RPMI7951 (cell line): ENCODE data around the gene EPN1. TPM values are rescaled to one million over a fixed set of nuclear protein-coding genes. Genes with fewer than 3 reads are reported as not detected.
"Not testable (repeated sequence)": the region's sequence is repeated elsewhere in the genome, so short reads cannot be mapped to it uniquely, and the experiment has no call there.

Source experiments
- DNase-seq: peaks from one replicate; pipeline ENCODE4 v3.0.0-alpha.2; 2012; ENCODE audit warnings: low read depth
- total RNA-seq: library from RNA; depleted of rRNA; stranded (reverse); fragments of >200 nt; shearing (Covaris generic); gene quantifications from 2 replicates; pipeline ENCODE4 v1.2.3, GENCODE V29; 2014

Gene EPN1
- total RNA-seq, 1 experiment from 2014 or later = 26.0 TPM

DNA sequence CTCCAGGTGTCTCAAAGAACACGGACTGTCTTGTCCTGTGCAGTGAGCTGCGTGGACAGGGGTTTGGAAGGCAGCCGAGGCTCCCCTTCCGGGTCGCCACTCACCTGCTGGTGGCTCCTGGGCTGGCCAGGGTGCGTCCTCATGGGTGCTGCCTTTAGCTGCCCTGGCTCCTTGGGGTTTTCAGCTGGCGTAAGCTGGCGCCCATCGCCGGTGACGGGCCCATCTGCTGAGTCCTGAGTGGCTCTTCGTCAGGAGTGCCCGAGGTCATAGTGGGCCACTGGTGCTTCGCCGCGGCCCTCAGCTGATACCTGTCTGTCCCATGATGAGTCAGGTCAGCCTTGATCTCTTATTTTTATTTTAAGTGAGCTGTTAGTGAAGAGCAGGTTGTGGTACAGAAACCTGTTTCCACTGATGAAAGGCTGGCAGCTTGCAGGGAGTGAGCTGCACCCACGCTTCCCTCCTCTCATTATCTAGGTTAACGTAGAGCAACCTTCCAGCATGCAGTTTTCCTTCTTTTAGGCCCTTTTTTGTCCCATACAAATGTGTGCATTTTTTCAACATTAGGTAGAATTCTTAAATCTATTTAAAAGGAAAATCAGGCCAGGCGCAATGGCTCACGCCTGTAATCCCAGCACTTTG lies 18.4 kb downstream of the EPN1 start:
- no peak for DNase-seq

DNA sequence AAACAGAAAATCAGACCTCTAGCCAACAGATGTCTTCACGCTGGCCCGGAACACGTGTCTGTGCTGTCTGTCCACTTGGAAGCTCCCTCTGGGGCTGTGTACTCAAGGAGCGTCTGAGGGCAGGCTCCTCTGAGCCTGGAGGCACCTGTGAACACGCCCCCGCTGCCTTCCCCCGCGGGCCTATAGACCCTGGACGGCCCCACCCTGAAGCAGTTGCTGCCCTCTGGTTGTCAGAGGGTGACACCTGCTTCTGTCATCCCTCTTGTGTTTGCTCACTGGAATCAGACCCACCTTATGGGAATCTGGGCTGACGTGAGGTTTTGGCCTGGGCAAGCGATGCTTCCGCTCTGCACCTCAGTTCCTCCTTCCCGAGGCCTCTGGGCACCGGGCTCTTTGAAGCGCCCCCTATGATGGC lies 19.2 kb downstream of the EPN1 start:
- no peak for DNase-seq

GRCh38 chr19:55694656-55695491 lies 19.8 kb downstream of the EPN1 start:
- DNase-seq = no peak

DNA sequence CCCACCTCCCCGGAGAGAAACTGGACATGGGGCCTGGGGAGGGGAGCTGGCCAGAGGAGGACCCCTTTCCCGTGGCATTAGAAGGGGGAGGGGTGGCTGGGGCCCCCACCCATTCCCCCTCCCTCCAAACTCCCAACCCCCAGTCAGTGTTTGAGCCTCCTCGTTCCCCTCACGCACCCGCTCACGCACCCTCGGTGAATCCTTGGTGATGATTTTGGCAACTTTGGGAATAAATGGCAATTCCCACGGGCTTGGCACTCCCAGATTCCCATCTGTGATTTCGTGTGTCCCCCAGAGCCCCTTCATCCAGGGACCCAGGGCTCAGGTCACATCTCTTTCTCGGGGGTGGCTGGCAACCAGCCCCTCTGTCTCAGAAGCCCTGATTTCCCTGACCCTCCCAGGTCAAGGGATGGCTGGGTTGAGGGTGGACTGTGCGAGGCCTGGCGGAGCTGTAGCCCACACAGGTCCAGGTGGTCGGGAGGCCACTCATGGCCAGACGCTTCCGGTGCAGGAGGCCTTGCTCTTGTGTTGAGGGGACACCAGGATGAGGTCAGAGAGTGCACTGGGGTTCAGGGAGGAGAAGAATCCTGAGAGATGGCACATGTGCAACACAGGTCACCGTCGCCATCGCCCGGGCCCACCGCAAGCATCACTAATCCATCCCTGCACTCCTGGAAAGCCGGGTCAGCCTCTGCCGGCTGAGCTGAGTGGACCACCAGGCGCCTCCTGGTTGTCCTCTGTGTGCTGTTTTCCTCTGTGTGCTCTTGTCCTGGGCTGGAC lies 20.7 kb downstream of the EPN1 start:
- no peak for DNase-seq

GRCh38 chr19:55696301-55697068 lies 21.5 kb downstream of the EPN1 start:
- no peak for DNase-seq

GRCh38 chr19:55697069-55697440 lies 22.0 kb downstream of the EPN1 start:
- DNase-seq = no peak

GRCh38 chr19:55697698-55698097 lies 22.7 kb downstream of the EPN1 start:
- DNase-seq = no peak

GRCh38 chr19:55698256-55698655 lies 23.2 kb downstream of the EPN1 start:
- DNase-seq = no peak

- DNase-seq = no peak
Observed at GRCh38 chr19:55699221-55699620, 24.2 kb downstream of the EPN1 start.

- no peak for DNase-seq
Observed at GRCh38 chr19:55700813-55701212, 25.8 kb downstream of the EPN1 start.

GRCh38 chr19:55702131-55702627 lies 27.2 kb downstream of the EPN1 start:
- DNase-seq = no peak

DNA sequence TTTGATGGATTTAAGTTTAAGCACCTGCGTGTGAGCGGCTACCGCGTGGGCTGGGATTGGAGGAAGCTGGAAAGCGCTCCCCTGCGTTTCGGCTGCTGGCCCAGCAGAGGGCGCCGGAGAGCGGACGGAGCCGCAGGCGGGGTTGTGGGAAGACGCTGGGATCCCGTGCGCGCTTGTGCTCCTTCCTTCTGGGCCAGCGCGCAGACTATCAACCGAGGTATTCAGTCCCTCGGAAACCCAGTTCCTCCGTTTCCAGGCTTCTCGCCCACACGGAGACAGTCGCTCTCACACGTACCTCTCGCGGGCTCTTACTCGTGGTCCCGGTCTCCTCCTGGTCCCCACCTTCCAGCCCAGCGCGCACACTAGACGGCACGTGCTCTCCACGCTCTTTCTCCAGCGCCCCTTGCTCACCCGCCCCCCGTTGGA lies 28.8 kb downstream of the EPN1 start:
- DNase-seq = peak; percentile 34

- no peak for DNase-seq
Observed at GRCh38 chr19:55704494-55705245, 29.6 kb downstream of the EPN1 start.

- no peak for DNase-seq
Observed at GRCh38 chr19:55705972-55706371, 30.9 kb downstream of the EPN1 start.

DNA sequence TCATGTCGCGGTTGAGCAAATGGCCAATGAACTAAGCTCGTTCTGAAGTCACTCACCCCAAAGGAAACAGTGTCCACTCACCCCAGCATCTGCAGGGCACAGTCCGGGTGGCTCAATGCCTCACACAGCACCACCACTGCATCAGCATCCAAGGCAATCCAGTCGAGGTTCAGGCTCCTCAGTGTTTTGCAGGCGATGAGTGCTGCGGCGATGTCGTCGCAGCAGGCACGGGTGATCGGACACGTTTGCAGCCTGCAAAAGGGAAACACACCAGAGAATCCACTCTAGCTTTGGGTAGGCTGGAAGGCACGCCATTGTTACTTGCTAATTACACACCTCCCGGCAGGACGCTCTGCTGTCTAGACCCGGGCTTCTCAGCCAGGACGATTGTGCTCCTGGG lies 36.7 kb downstream of the EPN1 start:
- no peak for DNase-seq

DNA sequence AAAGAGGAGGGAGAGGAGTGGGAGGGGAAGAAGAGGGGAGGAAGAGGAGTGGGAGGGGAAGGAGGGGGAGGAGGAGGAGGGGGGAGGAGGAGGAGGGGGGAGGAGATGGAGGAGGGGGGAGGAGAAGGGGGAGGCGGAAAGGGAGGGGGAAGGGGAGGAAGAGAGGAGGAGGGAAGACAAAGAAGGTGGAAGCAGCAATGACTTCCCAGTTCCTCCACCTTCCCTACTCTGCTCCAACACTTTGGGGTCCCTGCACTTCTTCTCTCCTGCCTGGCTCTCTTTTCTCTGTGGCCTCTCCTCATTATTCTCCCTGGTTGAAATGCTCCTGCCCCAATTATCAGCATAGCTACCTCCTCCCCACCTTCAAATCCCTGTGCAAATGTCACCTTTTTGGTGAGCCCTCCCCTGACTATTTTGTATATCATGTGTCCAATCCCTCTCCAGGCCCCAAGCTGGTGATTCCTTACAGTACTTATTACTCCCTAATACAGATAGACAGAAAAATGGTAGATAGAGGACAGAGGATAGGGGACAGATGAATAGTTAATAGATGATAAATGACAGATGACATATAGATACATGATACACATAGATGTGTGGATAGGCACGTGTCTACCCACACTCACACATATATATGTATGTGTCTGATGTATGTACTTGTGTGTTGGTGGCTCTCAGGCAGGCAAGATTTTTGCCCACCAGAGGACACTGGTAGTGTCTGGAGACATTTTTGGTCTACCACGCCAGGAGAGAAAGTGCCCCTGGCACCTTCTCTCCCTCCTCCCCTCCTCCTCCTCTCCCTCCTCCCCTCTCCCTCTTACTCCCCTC lies 38.0 kb downstream of the EPN1 start:
- no peak for DNase-seq

DNA sequence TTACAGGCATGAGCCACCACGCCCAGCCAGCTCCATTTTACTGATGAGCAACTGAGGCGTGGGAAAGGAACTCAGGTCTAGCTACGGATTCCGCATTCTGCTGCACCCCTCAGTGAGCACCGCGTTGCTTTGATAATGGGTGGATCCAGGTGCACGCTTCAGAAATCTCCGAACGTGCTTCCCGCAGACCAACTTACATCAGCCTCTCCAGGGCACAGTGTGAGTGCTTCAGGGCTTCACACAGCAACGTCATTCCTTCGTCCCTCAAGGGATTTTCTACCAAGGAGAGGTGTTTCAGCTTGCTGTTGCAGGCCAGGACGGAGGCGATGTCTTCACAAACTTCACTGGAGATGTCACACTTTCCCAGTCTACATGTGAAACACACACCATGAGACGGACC lies 41.5 kb downstream of the EPN1 start:
- no peak for DNase-seq

GRCh38 chr19:55717251-55717650 lies 42.2 kb downstream of the EPN1 start:
- no peak for DNase-seq

DNA sequence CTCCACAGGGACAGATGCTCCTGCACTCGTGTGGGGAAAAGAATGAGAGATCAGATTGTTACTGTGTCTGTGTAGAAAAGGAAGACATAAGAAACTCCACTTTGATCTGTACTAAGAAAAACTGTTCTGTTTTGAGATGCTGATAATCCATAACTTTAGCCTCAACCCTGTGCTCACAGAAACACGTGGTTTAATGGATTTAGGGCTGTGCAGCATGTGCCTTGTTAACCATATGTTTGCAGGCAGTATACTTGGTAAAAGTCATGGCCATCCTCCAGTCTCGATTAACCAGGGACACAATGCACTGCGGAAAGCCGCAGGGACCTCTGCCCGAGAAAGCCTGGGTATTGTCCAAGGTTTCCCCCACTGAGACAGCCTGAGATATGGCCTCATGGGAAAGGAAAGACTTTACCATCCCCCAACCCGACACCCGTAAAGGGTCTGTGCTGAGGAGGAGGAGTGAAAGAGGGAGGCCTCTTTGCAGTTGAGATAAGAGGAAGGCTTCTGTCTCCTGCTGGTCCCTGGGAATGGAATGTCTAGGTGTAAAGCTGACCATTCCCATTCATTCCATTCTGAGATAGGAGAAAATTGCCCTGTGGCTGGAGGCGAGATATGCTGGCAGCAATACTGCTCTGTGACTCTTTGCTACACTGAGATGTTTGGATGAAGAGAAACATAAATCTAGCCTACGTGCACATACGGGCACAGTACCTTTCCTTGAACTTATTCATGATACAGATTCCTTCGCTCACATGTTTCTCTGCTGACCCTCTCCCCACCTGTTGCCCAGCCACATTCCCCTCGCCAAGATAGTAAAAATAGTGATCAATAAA lies 43.1 kb downstream of the EPN1 start:
- not testable (repeated sequence) for DNase-seq
